HFFc6 (cell line): ENCODE results near the gene CAPN12. TPM values are rescaled to one million over a fixed set of nuclear protein-coding genes. Genes with fewer than 3 reads are reported as not detected.
A peak's percentile ranks its signal among the peaks of the same experiment; 100 is the strongest.

Experiments
- DNase-seq: peaks from one replicate; pipeline ENCODE4 v3.0.0-alpha.2; 2018
- H3K27ac Mint-ChIP-seq: 2 replicates; pipeline ENCODE4 v1.8.0; 2020; ENCODE audit warnings: mild to moderate bottlenecking, mixed read lengths
- H3K27me3 Mint-ChIP-seq: 2 replicates; pipeline ENCODE4 v1.8.0; 2021; ENCODE audit warnings: mild to moderate bottlenecking, moderate library complexity, mixed read lengths; ENCODE audit not compliant: insufficient read depth
- H3K36me3 Mint-ChIP-seq: 2 replicates; pipeline ENCODE4 v1.8.0; 2021; ENCODE audit warnings: low read depth, mixed read lengths
- H3K4me1 Mint-ChIP-seq: 2 replicates; pipeline ENCODE4 v1.8.0; 2020; ENCODE audit warnings: low read depth, mixed read lengths
- H3K4me3 Mint-ChIP-seq: 2 replicates; pipeline ENCODE4 v1.8.0; 2020; ENCODE audit warnings: mild to moderate bottlenecking, moderate library complexity, mixed read lengths
- H3K9me3 Mint-ChIP-seq: 2 replicates; pipeline ENCODE4 v1.8.0; 2020; ENCODE audit warnings: mild to moderate bottlenecking, mixed read lengths
- CTCF ChIP-seq: fragments of 200-600 bp; sonication (generic); IDR thresholded peaks from 2 replicates; pipeline ENCODE4 v1.5.0; 2021; ENCODE audit warnings: antibody characterized with exemption, mild to moderate bottlenecking
- total RNA-seq, 6 experiments: library from RNA; stranded (reverse); fragmentation: NEBNext Ultra II Directional; extraction: Animal tissue kit (Norgen Biotek cat#: 25700); gene quantifications; 2 replicates in 1 of 6; 3 replicates in 5 of 6; pipeline ENCODE4 v1.2.3, GENCODE V29; 2021

CAPN12 gene
- total RNA-seq, 6 experiments from 2014 or later, result 0.09 to 0.45 (median 0.19) TPM

GRCh38 chr19:38690146-38690545 lies 54.1 kb downstream of the CAPN12 start:
- peaks cover 62% of the 10 kb centered on the region for H3K36me3 Mint-ChIP-seq
- no peaks in the 10 kb centered on the region for H3K9me3 Mint-ChIP-seq
- TF ChIP-seq CTCF, result no peak
- peak overlapping the region; percentile 55 for H3K4me3 Mint-ChIP-seq
- DNase-seq, result no peak
- H3K27ac Mint-ChIP-seq, result peak overlapping the region; percentile 100
- peaks cover 28% of the 10 kb centered on the region for H3K27me3 Mint-ChIP-seq
- peaks cover 99% of the 10 kb centered on the region for H3K4me1 Mint-ChIP-seq

GRCh38 chr19:38687837-38688378 lies 56.4 kb downstream of the CAPN12 start:
- peaks cover 99% of the 10 kb centered on the region for H3K4me1 Mint-ChIP-seq
- H3K9me3 Mint-ChIP-seq, result no peaks in the 10 kb centered on the region
- DNase-seq, result no peak
- peaks cover 25% of the 10 kb centered on the region for H3K27me3 Mint-ChIP-seq
- TF ChIP-seq CTCF, result no peak
- H3K27ac Mint-ChIP-seq, result peak overlapping the region; percentile 100
- H3K4me3 Mint-ChIP-seq, result peak overlapping the region; percentile 62
- peaks cover 48% of the 10 kb centered on the region for H3K36me3 Mint-ChIP-seq

GRCh38 chr19:38686530-38686888 lies 57.8 kb downstream of the CAPN12 start:
- H3K27me3 Mint-ChIP-seq, result peaks cover 20% of the 10 kb centered on the region
- peaks cover 47% of the 10 kb centered on the region for H3K36me3 Mint-ChIP-seq
- DNase-seq, result no peak
- peaks cover 98% of the 10 kb centered on the region for H3K4me1 Mint-ChIP-seq
- peak overlapping the region; percentile 63 for H3K4me3 Mint-ChIP-seq
- TF ChIP-seq CTCF, result no peak
- H3K9me3 Mint-ChIP-seq, result no peaks in the 10 kb centered on the region
- H3K27ac Mint-ChIP-seq, result peak overlapping the region; percentile 100

GRCh38 chr19:38685666-38686529 lies 58.4 kb downstream of the CAPN12 start:
- Mint-ChIP-seq H3K9me3 (no peaks in the 10 kb centered on the region), H3K4me1 (peaks cover 98% of the 10 kb centered on the region), H3K27ac (peak overlapping the region; percentile 100), H3K4me3 (peak overlapping the region; percentile 63), H3K36me3 (peaks cover 52% of the 10 kb centered on the region), H3K27me3 (peaks cover 17% of the 10 kb centered on the region)
- peak; percentile 76 for TF ChIP-seq CTCF
- DNase-seq, result peak; percentile 60

- no peak for TF ChIP-seq CTCF
- H3K36me3 Mint-ChIP-seq, result peaks cover 52% of the 10 kb centered on the region
- H3K27ac Mint-ChIP-seq, result peak overlapping the region; percentile 100
- peak overlapping the region; percentile 71 for H3K4me3 Mint-ChIP-seq
- H3K9me3 Mint-ChIP-seq, result no peaks in the 10 kb centered on the region
- peaks cover 98% of the 10 kb centered on the region for H3K4me1 Mint-ChIP-seq
- H3K27me3 Mint-ChIP-seq, result peaks cover 14% of the 10 kb centered on the region
- no peak for DNase-seq
These were observed 59.2 kb downstream of the CAPN12 start for GRCh38 chr19:38684862-38685665.
